Activated CD4-positive, alpha-beta T cell treated with anti-CD3 and anti-CD28 coated beads for 36 hours (primary cell): ENCODE data around the gene DGKI. TPM values are rescaled to one million over a fixed set of nuclear protein-coding genes. Genes with fewer than 3 reads are reported as not detected.
A peak's percentile ranks its signal among the peaks of the same experiment; 100 is the strongest.

Source experiments
- ATAC-seq: fragments of 200-7000 bp; cut with Tn5 transposase; one replicate; pipeline ENCODE4 v1.10.0; 2021; ENCODE audit warnings: mild to moderate bottlenecking, moderate library complexity
- CTCF ChIA-PET: fragments of 350-600 bp; sonication (Branson Sonifier 250); formaldehyde crosslinking; loops from one replicate; lab custom pipeline; 2021; ENCODE audit warnings: antibody characterized with exemption; lab: Charles Lee
- POLR2A ChIA-PET: fragments of 350-600 bp; sonication (Branson Sonifier 250); formaldehyde crosslinking; loops from one replicate; lab custom pipeline; 2021; ENCODE audit warnings: antibody characterized with exemption, inconsistent platforms; lab: Charles Lee
- DNase-seq: peaks from one replicate; pipeline ENCODE4 v3.0.0-alpha.2; 2020
- H3K27ac Mint-ChIP-seq: one replicate; pipeline ENCODE4 v1.8.0; 2021; ENCODE audit warnings: mixed read lengths
- H3K27me3 Mint-ChIP-seq: one replicate; pipeline ENCODE4 v1.8.0; 2021; ENCODE audit warnings: mixed read lengths
- H3K36me3 Mint-ChIP-seq: one replicate; pipeline ENCODE4 v1.8.0; 2021; ENCODE audit warnings: low read depth, mixed read lengths
- H3K4me1 Mint-ChIP-seq: one replicate; pipeline ENCODE4 v1.8.0; 2021; ENCODE audit warnings: mixed read lengths
- H3K4me3 Mint-ChIP-seq: one replicate; pipeline ENCODE4 v1.8.0; 2021; ENCODE audit warnings: mild to moderate bottlenecking, moderate library complexity, mixed read lengths
- H3K9me3 Mint-ChIP-seq: one replicate; pipeline ENCODE4 v1.8.0; 2021; ENCODE audit warnings: low read depth, mixed read lengths
- intact Hi-C, 2 experiments: fragments of 100-400 bp; cut with DNase I in 1 of 2; cut with micrococcal nuclease in 1 of 2; formaldehyde crosslinking; loops; one replicate each; pipeline versions ENCODE4 v1.14.2 to v1.15.1; 2022 to 2024; cut with DNase I, micrococcal nuclease
- total RNA-seq, 2 experiments: library from RNA; stranded (reverse); gene quantifications; one replicate each; pipeline ENCODE4 v1.2.3, GENCODE V29; 2021

The DGKI gene
- total RNA-seq, 2 experiments from 2014 or later = 2.9 to 3.0 TPM

- DNase-seq (no peak), ATAC-seq (no peak)
- H3K36me3 Mint-ChIP-seq = no peaks in the 10 kb centered on the region
- H3K27ac Mint-ChIP-seq = no peak overlapping the region
- H3K27me3 Mint-ChIP-seq = peaks cover 2% of the 10 kb centered on the region
- no peaks in the 10 kb centered on the region for H3K4me1 Mint-ChIP-seq
- no peak overlapping the region for H3K4me3 Mint-ChIP-seq
- CTCF ChIA-PET = no interaction called here
- intact Hi-C loops = no loop called here
- POLR2A ChIA-PET = no interaction called here
- H3K9me3 Mint-ChIP-seq = no peaks in the 10 kb centered on the region
Measured at GRCh38 chr7:137480824-137481365, 365.9 kb downstream of the DGKI start.

DNA sequence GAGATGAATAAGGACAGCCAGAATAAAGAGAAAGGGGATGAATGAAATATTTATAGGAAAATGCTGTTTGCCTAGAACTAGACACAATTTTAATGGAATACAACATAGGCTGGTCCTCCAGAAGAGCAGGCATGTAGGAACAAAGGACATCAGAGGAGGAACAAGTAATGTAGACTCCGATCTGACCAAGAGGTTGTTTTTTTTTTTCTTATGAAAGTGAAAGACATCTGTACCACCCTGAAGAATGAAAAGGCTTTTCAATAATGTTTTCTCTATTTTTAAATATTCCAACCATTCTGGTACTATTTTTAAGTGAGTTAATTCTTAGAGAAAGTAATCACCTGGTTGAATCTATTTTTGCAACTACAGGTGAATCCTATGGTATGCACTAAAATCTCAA lies 366.4 kb downstream of the DGKI start:
- peaks cover 2% of the 10 kb centered on the region for H3K27me3 Mint-ChIP-seq
- ATAC-seq (no peak), DNase-seq (no peak)
- intact Hi-C loops = no loop called here
- no peaks in the 10 kb centered on the region for H3K4me1 Mint-ChIP-seq
- H3K9me3 Mint-ChIP-seq = no peaks in the 10 kb centered on the region
- CTCF ChIA-PET = no interaction called here
- no peaks in the 10 kb centered on the region for H3K36me3 Mint-ChIP-seq
- POLR2A ChIA-PET = no interaction called here
- H3K27ac Mint-ChIP-seq = no peak overlapping the region
- H3K4me3 Mint-ChIP-seq = no peak overlapping the region

DNA sequence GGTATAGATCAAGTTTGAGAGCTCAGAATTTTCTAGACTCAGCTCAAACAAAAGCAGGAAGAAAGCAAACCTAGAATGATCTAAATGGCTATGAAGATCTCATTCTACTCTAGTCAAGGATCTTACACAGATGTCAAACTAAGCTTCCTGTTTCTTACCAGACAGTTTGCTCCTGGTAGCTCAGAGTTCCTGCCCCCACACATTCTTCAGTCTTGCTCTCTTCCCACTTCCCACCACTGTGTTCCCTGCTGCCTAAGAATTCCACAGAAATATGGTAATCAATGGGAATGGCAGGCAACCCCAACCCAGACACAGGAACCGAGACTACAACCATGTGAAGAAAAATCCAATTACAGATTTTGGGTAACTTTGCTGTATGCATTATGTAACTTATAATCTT lies 369.8 kb downstream of the DGKI start:
- no peak for ATAC-seq
- intact Hi-C loops = no loop called here
- Mint-ChIP-seq H3K4me3 (no peak overlapping the region), H3K27me3 (no peaks in the 10 kb centered on the region), H3K36me3 (no peaks in the 10 kb centered on the region), H3K27ac (no peak overlapping the region), H3K9me3 (no peaks in the 10 kb centered on the region), H3K4me1 (no peaks in the 10 kb centered on the region)
- DNase-seq = no peak
- ChIA-PET POLR2A (no interaction called here), CTCF (interaction anchor here (0.6 to 1.7 kb wide), 2 partner anchors 10 to 22 kb away, joined by 3 to 7 read pairs; no protein-coding TSS in a partner anchor)

- H3K4me1 Mint-ChIP-seq = no peaks in the 10 kb centered on the region
Measured at GRCh38 chr7:137475966-137476365, 370.8 kb downstream of the DGKI start.

DNA sequence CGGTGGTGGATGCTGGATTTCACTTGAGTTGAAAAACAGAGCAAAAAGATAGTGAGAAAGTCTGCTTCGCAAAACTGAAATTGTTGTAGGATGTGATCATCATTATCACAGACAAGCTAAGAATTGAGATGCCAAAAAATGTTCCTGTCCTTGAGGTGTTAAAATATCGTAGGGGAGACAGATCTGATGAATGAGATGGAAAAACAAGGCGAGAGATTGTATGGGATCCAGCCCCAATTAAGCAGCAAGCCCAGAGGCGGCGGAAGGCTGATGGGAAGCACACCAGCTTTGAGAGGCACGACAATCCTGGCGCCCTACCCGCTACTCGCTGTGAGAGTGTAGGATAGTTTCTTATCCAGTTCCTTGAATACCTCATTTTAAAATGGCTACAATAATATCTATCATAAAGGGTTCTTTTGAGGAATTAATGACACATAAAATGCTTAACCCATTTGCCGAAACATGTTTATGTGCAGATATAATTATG lies 372.2 kb downstream of the DGKI start:
- no peak overlapping the region for H3K4me3 Mint-ChIP-seq
- DNase-seq (no peak), ATAC-seq (no peak)
- H3K4me1 Mint-ChIP-seq = no peaks in the 10 kb centered on the region
- intact Hi-C loops = no loop called here
- H3K27ac Mint-ChIP-seq = no peak overlapping the region
- no peaks in the 10 kb centered on the region for H3K27me3 Mint-ChIP-seq
- ChIA-PET POLR2A (interaction anchor here (0.6 kb wide), 1 partner anchor 13 kb away, joined by 3 read pairs; no protein-coding TSS in a partner anchor), CTCF (interaction anchor here (0.5 kb wide), 1 partner anchor 184 kb away, joined by 4 read pairs; no protein-coding TSS in a partner anchor)
- no peaks in the 10 kb centered on the region for H3K9me3 Mint-ChIP-seq
- H3K36me3 Mint-ChIP-seq = no peaks in the 10 kb centered on the region

More at GRCh38 chr7:137475966-137476365, 370.8 kb downstream of the DGKI start:
- intact Hi-C loops = no loop called here
- POLR2A ChIA-PET = no interaction called here
- DNase-seq (no peak), ATAC-seq (no peak)
- H3K9me3 Mint-ChIP-seq = no peaks in the 10 kb centered on the region
- no peak overlapping the region for H3K27ac Mint-ChIP-seq
- no peaks in the 10 kb centered on the region for H3K36me3 Mint-ChIP-seq
- H3K27me3 Mint-ChIP-seq = no peaks in the 10 kb centered on the region
- CTCF ChIA-PET = interaction anchor here (0.6 to 1.7 kb wide), 2 partner anchors 9 to 14 kb away, joined by 3 to 7 read pairs; no protein-coding TSS in a partner anchor
- no peak overlapping the region for H3K4me3 Mint-ChIP-seq

DNA sequence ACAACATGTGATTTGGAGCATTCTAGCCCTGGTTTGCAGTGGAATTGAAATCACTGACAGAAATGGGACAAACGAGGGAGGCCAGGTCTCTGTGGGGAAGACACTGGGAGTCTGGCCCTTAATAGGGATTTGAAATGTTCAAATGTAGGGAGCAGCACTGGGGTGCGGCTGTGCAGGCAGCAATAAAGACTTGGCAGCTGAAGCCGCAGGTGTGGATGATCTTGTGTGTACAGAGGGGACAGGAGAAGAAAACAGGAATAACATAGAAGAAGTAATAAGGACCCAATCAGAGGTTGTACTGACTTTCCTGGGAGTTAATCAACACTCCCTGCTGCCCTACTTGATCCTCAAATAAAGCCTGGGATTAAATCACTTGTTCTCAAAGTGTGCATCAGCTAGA lies 375.6 kb downstream of the DGKI start:
- Mint-ChIP-seq H3K4me1 (no peaks in the 10 kb centered on the region), H3K27ac (no peak overlapping the region), H3K36me3 (no peaks in the 10 kb centered on the region), H3K27me3 (peaks cover 5% of the 10 kb centered on the region), H3K4me3 (no peak overlapping the region), H3K9me3 (no peaks in the 10 kb centered on the region)
- ATAC-seq = no peak
- intact Hi-C loops = no loop called here
- no peak for DNase-seq
- POLR2A ChIA-PET = no interaction called here
- CTCF ChIA-PET = interaction anchor here (1.4 kb wide), 1 partner anchor 39 kb away, joined by 3 read pairs; no protein-coding TSS in a partner anchor

GRCh38 chr7:137469858-137470257 lies 376.9 kb downstream of the DGKI start:
- Mint-ChIP-seq H3K36me3 (no peaks in the 10 kb centered on the region), H3K27me3 (peaks cover 5% of the 10 kb centered on the region), H3K4me1 (no peaks in the 10 kb centered on the region), H3K4me3 (no peak overlapping the region), H3K9me3 (no peaks in the 10 kb centered on the region), H3K27ac (no peak overlapping the region)
- ChIA-PET CTCF (no interaction called here), POLR2A (no interaction called here)
- intact Hi-C loops = no loop called here
- DNase-seq = no peak
- no peak for ATAC-seq

DNA sequence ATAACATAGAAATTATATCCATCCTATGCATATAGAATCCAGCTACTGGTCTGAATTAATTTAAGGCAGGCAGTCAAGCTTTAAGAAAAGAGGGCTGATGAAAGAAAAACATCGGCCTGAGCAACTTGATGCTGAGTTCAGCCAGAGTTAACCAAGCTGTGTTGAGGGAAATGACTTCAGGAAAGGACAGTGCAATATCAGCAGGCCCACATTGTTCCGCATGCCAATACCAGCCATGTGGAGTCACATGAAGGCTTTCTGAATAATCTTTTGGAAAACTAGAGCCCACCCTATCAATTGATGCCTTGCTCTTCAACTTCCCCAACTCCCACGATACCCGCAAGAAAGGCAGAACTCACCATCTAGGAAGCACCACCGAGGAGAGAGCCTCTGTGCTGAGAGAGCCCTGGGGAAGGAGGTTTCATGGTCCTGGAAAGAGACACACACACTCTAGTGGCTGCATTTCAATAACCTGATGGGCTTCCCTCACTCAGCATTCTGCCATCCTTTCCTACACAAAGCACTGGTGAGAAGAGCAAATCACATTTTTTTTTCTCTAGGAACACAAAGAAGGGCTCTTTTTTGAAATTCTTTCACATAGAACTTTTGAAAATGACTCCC lies 377.5 kb downstream of the DGKI start:
- H3K36me3 Mint-ChIP-seq = no peaks in the 10 kb centered on the region
- ChIA-PET CTCF (no interaction called here), POLR2A (no interaction called here)
- DNase-seq (no peak), ATAC-seq (no peak)
- no peak overlapping the region for H3K27ac Mint-ChIP-seq
- no peak overlapping the region for H3K4me3 Mint-ChIP-seq
- H3K9me3 Mint-ChIP-seq = no peaks in the 10 kb centered on the region
- intact Hi-C loops = no loop called here
- H3K27me3 Mint-ChIP-seq = peaks cover 5% of the 10 kb centered on the region
- H3K4me1 Mint-ChIP-seq = no peaks in the 10 kb centered on the region

GRCh38 chr7:137462847-137463246 lies 383.9 kb downstream of the DGKI start:
- ChIA-PET CTCF (no interaction called here), POLR2A (no interaction called here)
- intact Hi-C loops = no loop called here
- Mint-ChIP-seq H3K36me3 (no peaks in the 10 kb centered on the region), H3K27me3 (peaks cover 3% of the 10 kb centered on the region), H3K4me3 (no peak overlapping the region), H3K27ac (no peak overlapping the region), H3K4me1 (no peaks in the 10 kb centered on the region), H3K9me3 (no peaks in the 10 kb centered on the region)
- peak; percentile 30 for ATAC-seq
- no peak for DNase-seq

DNA sequence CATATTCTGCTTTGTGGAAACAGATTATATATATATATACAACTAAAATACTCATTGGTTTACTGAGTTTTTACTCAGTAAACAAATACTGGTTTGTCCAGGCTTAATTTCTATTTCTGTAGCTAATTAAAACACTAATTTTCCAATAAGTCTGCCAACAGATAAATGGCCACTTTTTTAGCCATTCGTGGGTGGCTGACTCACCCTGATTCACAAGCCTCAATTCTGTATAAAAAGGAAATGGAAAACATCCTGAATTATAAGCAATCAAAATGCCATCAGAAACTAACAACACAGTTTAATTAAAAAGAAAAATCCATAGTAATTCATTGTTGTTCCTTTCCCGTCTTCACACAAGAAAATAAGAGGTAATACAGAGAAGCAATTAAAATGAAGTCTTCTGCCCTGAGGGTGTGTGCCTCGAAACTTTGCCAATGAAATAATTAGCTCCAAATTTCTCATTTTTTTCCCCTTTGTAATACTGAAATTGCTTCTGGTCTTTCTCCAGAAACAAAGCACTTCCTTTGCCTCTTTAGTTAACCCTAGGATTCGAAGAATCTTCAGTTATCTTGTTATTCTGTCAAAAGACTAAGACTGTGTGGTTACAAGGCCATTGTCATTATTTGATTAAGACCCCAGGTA lies 384.6 kb downstream of the DGKI start:
- DNase-seq (no peak), ATAC-seq (no peak)
- Mint-ChIP-seq H3K27ac (no peak overlapping the region), H3K9me3 (no peaks in the 10 kb centered on the region), H3K27me3 (peaks cover 3% of the 10 kb centered on the region), H3K4me1 (no peaks in the 10 kb centered on the region), H3K36me3 (no peaks in the 10 kb centered on the region), H3K4me3 (no peak overlapping the region)
- intact Hi-C loops = no loop called here
- ChIA-PET POLR2A (interaction anchor here (0.6 kb wide), 1 partner anchor 12 kb away, joined by 3 read pairs; no protein-coding TSS in a partner anchor), CTCF (interaction anchor here (0.7 kb wide), 1 partner anchor 13 kb away, joined by 3 read pairs; no protein-coding TSS in a partner anchor)

DNA sequence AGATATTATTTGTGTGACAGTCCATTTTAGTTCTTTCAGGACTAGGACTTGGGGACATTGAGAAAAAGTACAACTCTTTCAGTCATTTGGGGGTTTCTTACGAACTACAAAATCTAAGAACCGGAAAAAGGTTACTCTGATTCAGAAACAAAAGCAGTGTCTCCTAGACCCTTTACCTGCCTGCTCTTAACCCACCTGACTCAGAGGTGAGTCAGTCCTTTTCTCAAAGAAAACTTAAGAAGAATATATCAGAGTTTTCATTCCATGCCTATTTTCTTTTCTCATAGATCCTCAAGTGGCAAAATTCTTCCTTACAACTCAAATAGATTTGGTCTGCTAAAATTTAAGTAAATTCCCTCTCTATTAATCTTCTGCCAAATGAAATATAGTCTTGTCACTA lies 388.4 kb downstream of the DGKI start:
- no peak for ATAC-seq
- intact Hi-C loops = loop anchor here in 1 of 2 experiments (10.0 kb wide), 1 partner anchor 1344 kb away; no protein-coding TSS in a partner anchor
- ChIA-PET CTCF (interaction anchor here (0.7 kb wide), 1 partner anchor 810 kb away, joined by 3 read pairs; no protein-coding TSS in a partner anchor), POLR2A (no interaction called here)
- Mint-ChIP-seq H3K36me3 (no peaks in the 10 kb centered on the region), H3K4me3 (no peak overlapping the region), H3K27ac (no peak overlapping the region), H3K27me3 (peaks cover 5% of the 10 kb centered on the region), H3K9me3 (no peaks in the 10 kb centered on the region), H3K4me1 (no peaks in the 10 kb centered on the region)
- no peak for DNase-seq
